T-helper 2 cell treated with Interferon-gamma antibody and Interleukin-4, amounts not matched to agents 100 ng/mL and 5 ng/mL, for 36 hours (primary cell): ENCODE measurements around the gene MPL. TPM values are rescaled to one million over a fixed set of nuclear protein-coding genes. Genes with fewer than 3 reads are reported as not detected.

Experiments used
- intact Hi-C: fragments of 100-400 bp; cut with micrococcal nuclease; formaldehyde crosslinking; loops from one replicate; pipeline ENCODE4 v1.15.1; 2023
- total RNA-seq: library from RNA; stranded (reverse); gene quantifications from 2 replicates; pipeline ENCODE4 v1.2.3, GENCODE V29; 2022

The MPL gene
- total RNA-seq: not detected in 2 replicates

GRCh38 chr1:43337588-43337987 lies at the start of gene MPL:
Gene MPL, plus strand, starts transcription at chr1:43337818. Its CDS starts 31 bp downstream, at chr1:43337849.
- intact Hi-C loops: no loop called here

- intact Hi-C loops: no loop called here
Measured at GRCh38 chr1:43288058-43288784, 49.4 kb upstream of the MPL start.

GRCh38 chr1:43288785-43289706 lies 48.6 kb upstream of the MPL start:
- intact Hi-C loops: no loop called here

GRCh38 chr1:43292216-43292615 lies 45.4 kb upstream of the MPL start:
- intact Hi-C loops: no loop called here

GRCh38 chr1:43292679-43293078 lies 44.9 kb upstream of the MPL start:
- intact Hi-C loops: no loop called here

- intact Hi-C loops: no loop called here
Measured at GRCh38 chr1:43293176-43293575, 44.4 kb upstream of the MPL start.

- intact Hi-C loops: no loop called here
Measured at GRCh38 chr1:43293896-43294760, 43.5 kb upstream of the MPL start.

GRCh38 chr1:43294761-43295160 lies 42.9 kb upstream of the MPL start:
- intact Hi-C loops: no loop called here

GRCh38 chr1:43296207-43296606 lies 41.4 kb upstream of the MPL start:
- intact Hi-C loops: no loop called here

GRCh38 chr1:43298055-43298454 lies 39.6 kb upstream of the MPL start:
- intact Hi-C loops: no loop called here

GRCh38 chr1:43299101-43299500 lies 38.5 kb upstream of the MPL start:
- intact Hi-C loops: no loop called here

GRCh38 chr1:43300378-43301094 lies 37.1 kb upstream of the MPL start, which contains the start of gene TIE1:
Gene TIE1, plus strand, starts transcription at chr1:43300982. Its CDS starts 90 bp downstream, at chr1:43301072.
- intact Hi-C loops: no loop called here

- intact Hi-C loops: no loop called here
Measured at GRCh38 chr1:43302201-43302600, 35.4 kb upstream of the MPL start.

- intact Hi-C loops: no loop called here
Measured at GRCh38 chr1:43302721-43303470, 34.7 kb upstream of the MPL start.

- intact Hi-C loops: no loop called here
Measured at GRCh38 chr1:43303471-43304313, 33.9 kb upstream of the MPL start.

GRCh38 chr1:43304314-43304681 lies 33.3 kb upstream of the MPL start:
- intact Hi-C loops: no loop called here

GRCh38 chr1:43304771-43305300 lies 32.8 kb upstream of the MPL start:
- intact Hi-C loops: no loop called here

- intact Hi-C loops: no loop called here
Measured at GRCh38 chr1:43305461-43305860, 32.2 kb upstream of the MPL start.
